Sciatic nerve (tissue), 2 donors: Measurements from ENCODE around the gene CCNY. TPM values are rescaled to one million over a fixed set of nuclear protein-coding genes. Genes with fewer than 3 reads are reported as not detected.

Experiments used
- ATAC-seq: fragments of 200-7000 bp; cut with Tn5 transposase; one replicate; pipeline ENCODE4 v1.9.1; 2020; ENCODE audit warnings: mild to moderate bottlenecking, moderate library complexity
- DNase-seq: peaks from one replicate; pipeline ENCODE4 v3.0.0-alpha.2; 2020; ENCODE audit warnings: low spot score
- intact Hi-C: fragments of 100-400 bp; cut with DNase I; formaldehyde crosslinking; loops from one replicate; pipeline ENCODE4 v1.14.2; 2022
- total RNA-seq: library from RNA; stranded (reverse); fragmentation: NEBNext Ultra II Directional; extraction: Animal tissue kit (Norgen Biotek cat#: 25700); gene quantifications from one replicate; pipeline ENCODE4 v1.2.1, GENCODE V29; 2021
- donor health status: DM: no; HTN: no; CAD: no.
- donor health status: DM: no; HTN: no; CAD: no.

CCNY gene
- total RNA-seq, 1 donor from 2014 or later, result 65.3 TPM

GRCh38 chr10:35488228-35488627, 151.9 kb downstream of the CCNY start:
- DNase-seq, result no peak
- intact Hi-C loops, result no loop called here
- ATAC-seq, result no peak

GRCh38 chr10:35492386-35493195, 156.3 kb downstream of the CCNY start:
- ATAC-seq, result no peak
- DNase-seq, result no peak
- intact Hi-C loops, result no loop called here

GRCh38 chr10:35493196-35494118, 157.1 kb downstream of the CCNY start:
- intact Hi-C loops, result no loop called here
- no peak for DNase-seq
- ATAC-seq, result no peak

GRCh38 chr10:35495521-35496119, 159.3 kb downstream of the CCNY start:
- intact Hi-C loops, result no loop called here
- DNase-seq (no peak), ATAC-seq (peak; percentile 23)

GRCh38 chr10:35497909-35498308, 161.6 kb downstream of the CCNY start:
- no peak for ATAC-seq
- no peak for DNase-seq
- intact Hi-C loops, result no loop called here

- DNase-seq (no peak), ATAC-seq (no peak)
- intact Hi-C loops, result no loop called here
These were observed 162.4 kb downstream of the CCNY start for GRCh38 chr10:35498693-35499092.

GRCh38 chr10:35501923-35502322, 165.6 kb downstream of the CCNY start:
- ATAC-seq (no peak), DNase-seq (no peak)
- intact Hi-C loops, result no loop called here

- no peak for DNase-seq
- intact Hi-C loops, result no loop called here
- ATAC-seq, result no peak
These were observed 166.4 kb downstream of the CCNY start for GRCh38 chr10:35502692-35503091.

- intact Hi-C loops, result no loop called here
- ATAC-seq (no peak), DNase-seq (no peak)
These were observed 167.3 kb downstream of the CCNY start for GRCh38 chr10:35503578-35503977.

- ATAC-seq, result no peak
- no peak for DNase-seq
- intact Hi-C loops, result no loop called here
These were observed 167.8 kb downstream of the CCNY start for GRCh38 chr10:35504132-35504531.

GRCh38 chr10:35505241-35505873, 169.0 kb downstream of the CCNY start:
- intact Hi-C loops, result no loop called here
- ATAC-seq, result no peak
- no peak for DNase-seq

GRCh38 chr10:35506741-35507140, 170.4 kb downstream of the CCNY start:
- ATAC-seq, result no peak
- DNase-seq, result no peak
- intact Hi-C loops, result no loop called here

- intact Hi-C loops, result no loop called here
- no peak for ATAC-seq
- DNase-seq, result no peak
These were observed 171.3 kb downstream of the CCNY start for GRCh38 chr10:35507519-35508109.

- no peak for DNase-seq
- ATAC-seq, result no peak
- intact Hi-C loops, result no loop called here
These were observed 172.3 kb downstream of the CCNY start for GRCh38 chr10:35508647-35509046.

- ATAC-seq (no peak), DNase-seq (no peak)
- intact Hi-C loops, result no loop called here
These were observed 174.6 kb downstream of the CCNY start for GRCh38 chr10:35510891-35511290.

GRCh38 chr10:35511647-35512046, 175.3 kb downstream of the CCNY start:
- no peak for ATAC-seq
- intact Hi-C loops, result no loop called here
- no peak for DNase-seq

- DNase-seq (no peak), ATAC-seq (no peak)
These were observed 179.9 kb downstream of the CCNY start for GRCh38 chr10:35516102-35516670.

GRCh38 chr10:35517431-35518181, 181.3 kb downstream of the CCNY start:
- intact Hi-C loops, result no loop called here
- ATAC-seq (peak; percentile 68), DNase-seq (no peak)

More at GRCh38 chr10:35516102-35516670, 179.9 kb downstream of the CCNY start:
- intact Hi-C loops, result no loop called here
